Measurements from ENCODE around the gene NBPF19.
"Not testable (repeated sequence)": the region's sequence is repeated elsewhere in the genome, so short reads cannot be mapped to it uniquely, and the experiment has no call there.

NBPF19 gene, protein sequence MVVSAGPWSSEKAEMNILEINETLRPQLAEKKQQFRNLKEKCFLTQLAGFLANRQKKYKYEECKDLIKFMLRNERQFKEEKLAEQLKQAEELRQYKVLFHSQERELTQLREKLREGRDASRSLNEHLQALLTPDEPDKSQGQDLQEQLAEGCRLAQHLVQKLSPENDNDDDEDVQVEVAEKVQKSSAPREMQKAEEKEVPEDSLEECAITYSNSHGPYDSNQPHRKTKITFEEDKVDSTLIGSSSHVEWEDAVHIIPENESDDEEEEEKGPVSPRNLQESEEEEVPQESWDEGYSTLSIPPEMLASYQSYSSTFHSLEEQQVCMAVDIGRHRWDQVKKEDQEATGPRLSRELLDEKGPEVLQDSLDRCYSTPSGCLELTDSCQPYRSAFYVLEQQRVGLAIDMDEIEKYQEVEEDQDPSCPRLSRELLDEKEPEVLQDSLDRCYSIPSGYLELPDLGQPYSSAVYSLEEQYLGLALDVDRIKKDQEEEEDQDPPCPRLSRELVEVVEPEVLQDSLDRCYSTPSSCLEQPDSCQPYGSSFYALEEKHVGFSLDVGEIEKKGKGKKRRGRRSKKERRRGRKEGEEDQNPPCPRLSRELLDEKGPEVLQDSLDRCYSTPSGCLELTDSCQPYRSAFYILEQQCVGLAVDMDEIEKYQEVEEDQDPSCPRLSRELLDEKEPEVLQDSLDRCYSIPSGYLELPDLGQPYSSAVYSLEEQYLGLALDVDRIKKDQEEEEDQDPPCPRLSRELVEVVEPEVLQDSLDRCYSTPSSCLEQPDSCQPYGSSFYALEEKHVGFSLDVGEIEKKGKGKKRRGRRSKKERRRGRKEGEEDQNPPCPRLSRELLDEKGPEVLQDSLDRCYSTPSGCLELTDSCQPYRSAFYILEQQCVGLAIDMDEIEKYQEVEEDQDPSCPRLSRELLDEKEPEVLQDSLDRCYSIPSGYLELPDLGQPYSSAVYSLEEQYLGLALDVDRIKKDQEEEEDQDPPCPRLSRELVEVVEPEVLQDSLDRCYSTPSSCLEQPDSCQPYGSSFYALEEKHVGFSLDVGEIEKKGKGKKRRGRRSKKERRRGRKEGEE (N-terminal part only)

DNA sequence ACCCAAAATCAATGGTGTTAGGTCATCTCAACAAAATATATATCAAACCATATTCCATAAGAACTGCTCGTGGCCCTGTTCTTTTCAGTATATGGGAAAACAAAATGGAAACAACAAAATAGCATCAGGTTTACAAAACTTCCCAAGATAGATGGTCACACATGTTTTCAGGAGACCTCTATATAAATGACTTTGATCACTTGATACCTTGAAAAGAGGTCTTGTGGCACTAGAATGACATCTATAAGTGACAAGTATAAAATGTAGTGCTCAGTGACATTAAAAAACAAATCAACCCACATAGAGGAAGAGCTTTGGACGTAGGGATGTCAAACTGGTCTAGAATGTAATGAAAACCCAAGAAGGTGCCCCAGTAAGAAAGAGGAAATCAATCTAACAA is at the start of gene NBPF19:
NBPF19 (plus strand) TSS at position 301 of the 400 bp plus-strand sequence. CDS start 888 bp downstream, outside the sequence.
- not testable (repeated sequence) for DNase-seq

DNA sequence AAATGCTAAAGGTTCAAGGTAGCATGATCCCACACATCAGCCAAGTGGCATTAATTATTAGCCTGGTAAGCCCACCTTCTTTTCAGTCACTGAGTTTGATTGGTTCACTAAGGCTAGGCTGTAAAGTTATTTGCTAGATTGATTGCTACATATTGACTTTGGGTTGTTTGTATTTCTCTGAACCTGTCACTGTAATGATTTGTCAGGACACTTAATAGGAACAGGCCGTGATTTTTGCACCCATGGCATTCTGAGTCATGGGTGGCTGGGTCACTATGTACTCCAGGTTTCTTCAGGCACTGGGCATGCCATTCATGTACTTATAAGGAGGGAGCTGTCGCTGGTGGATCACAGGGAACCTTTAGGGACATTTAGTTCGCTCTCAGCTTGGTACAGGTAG is 46.5 kb upstream of the NBPF19 start:
- DNase-seq: not testable (repeated sequence)

DNA sequence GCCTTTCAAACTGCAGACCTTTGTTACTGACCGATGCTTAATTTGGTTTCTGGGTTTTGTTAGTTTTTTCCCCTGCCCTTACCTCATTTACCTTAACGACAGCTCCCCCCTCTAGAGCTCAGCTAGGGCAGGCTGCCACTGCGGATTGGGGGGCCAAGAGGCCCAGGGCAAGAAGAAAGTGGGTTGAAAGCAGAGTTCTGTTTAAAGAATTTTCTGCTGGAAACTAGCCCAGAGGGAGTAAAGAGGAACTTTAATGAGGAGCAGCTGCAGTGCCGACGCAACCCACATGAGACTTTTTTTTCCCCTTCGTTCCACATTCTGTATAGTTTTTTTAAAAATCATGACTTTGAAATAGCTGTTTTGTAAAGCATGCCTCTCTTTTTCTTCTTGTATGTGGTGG is 29.4 kb upstream of the NBPF19 start:
- not testable (repeated sequence) for DNase-seq

DNA sequence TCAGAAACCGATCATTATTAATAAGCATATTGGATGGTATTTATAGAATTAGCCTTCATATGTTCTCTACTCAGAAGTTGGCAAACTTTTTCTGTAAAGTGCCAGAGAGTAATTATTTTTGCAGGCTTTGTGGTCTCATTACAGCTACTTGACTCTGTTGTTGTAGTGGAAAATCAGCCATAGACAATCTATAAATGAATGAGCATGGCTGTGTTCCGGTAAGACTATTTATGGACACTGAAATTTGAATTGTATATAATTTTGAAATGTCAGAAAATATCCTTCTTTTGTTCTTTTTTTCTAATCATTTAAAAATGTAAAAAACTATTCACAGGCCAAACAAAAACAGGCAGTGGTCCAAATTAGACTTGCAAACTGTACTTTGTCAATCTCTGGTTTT is 22.6 kb upstream of the NBPF19 start:
- not testable (repeated sequence) for DNase-seq

DNA sequence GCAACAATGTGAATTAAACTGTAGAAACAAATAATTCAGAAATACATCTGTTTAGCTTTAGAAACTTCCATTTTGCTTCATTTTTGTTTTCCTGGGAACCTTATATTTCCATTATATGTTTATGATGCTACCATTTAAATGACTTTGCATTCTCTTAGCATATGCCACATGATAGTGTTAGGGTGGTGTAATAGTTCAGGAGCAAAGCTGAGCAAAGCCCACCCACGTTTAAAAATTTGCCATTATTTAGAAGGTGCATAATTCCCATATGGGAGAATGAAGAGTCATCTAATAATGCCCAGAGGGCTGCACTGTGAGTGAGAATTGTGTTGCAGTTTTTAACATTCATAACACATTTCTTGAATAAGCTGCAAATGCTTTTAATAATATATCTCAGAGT is 22.2 kb upstream of the NBPF19 start:
- DNase-seq: not testable (repeated sequence)

DNA sequence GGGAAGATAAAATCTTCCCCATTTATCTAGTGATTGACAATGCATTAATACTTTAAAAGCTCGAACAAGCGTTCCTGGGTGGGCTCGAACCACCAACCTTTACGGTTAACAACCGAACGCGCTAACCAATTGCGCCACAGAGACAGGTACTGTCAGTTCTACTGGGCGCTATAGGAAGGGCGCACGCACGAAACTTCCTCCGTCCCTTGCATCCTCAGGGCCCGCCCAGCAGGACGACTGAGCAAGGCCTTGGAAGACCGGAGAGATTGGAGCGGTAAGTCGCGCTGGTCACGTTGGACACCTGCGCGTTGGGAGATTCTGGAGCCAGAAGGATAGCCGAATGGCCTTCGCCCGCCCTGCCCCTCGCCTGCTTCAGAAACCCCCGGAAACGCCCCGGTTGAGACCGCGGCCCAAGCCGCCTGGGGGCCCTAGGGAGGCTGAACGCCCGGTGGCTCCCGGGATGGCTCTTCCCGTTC is 83.5 kb downstream of the NBPF19 start:
- not testable (repeated sequence) for DNase-seq

DNA sequence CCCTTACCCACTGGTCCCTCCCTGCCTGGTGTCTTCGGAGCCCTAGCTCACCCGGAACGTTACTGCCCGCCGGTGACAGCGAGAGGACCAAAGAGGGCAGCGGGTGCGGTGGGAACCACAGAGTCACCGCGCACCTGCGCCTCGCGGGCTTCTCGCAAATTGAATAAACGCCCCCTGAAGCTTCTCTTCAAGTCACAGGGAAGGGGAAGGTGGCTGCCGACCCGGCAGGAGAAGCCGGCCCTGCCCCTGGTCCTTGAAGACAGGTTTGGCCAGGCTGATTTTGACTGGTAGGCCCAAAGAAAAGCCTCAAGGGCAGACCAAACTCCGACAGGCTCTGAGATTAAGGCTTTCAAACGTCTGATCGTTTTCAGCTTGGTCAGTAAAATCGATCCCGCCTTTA is 87.0 kb downstream of the NBPF19 start:
- DNase-seq: not testable (repeated sequence)

DNA sequence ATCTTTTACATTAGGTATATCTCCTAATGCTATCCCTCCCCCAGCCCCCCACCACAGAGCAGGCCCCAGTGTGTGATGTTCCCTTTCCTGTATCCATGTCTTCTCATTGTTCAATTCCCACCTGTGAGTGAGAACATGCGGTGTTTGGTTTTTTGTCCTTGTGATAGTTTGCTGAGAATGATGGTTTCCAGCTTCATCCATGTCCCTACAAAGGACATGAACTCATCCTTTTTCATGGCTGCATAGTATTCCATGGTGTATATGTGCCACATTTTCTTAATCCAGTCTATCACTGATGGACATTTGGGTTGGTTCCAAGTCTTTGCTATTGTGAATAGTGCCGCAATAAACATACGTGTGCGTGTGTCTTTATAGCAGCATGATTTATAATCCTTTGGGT is 90.6 kb downstream of the NBPF19 start:
- not testable (repeated sequence) for DNase-seq

DNA sequence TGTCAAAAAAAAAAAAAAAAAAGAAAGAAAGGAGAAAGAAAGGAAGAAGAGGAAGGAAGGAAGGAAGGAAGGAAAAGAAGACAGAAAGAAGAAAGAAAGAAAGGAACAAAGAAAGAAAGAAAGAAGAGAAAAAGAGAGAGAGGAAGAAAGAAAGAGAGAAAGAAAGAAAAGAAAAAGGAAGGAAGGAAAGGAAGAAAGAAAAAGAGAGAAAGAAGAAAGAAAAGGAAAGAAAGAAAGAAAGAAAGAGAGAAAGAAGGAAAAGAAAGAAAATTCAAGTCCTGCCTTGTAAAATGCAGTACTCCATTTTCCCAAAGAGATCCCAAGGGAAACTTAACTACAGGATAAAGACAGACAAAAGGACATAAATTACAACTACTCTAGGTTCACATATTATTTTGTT is 97.9 kb downstream of the NBPF19 start:
- not testable (repeated sequence) for DNase-seq

DNA sequence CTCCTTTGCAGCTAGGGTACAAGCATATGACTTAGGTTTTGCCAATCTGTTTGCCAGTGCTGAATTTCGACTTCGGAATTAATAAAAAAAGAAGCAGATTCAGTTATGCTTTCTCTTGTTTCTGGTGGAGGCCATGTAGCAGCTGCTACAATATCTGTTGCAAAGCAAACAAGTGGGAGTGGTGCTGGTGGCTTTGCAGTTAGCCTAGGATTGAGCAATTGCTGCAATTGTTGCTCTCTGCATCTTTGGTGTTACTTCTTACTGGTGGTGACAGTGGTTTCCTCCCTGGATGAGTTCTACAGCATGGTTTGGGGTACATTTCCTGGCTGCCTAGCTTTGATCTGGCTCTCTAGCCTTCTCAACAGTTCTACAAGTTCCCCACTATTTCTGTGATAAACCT is 110.7 kb downstream of the NBPF19 start:
- DNase-seq: not testable (repeated sequence)

Measured in NCI-H2081 treated with DMSO at 0.1 percent for 48 hours (cell line).